Hepatocyte (in vitro differentiated cells): ENCODE measurements around the gene ZNF701.
"Not testable (repeated sequence)": the region's sequence is repeated elsewhere in the genome, so short reads cannot be mapped to it uniquely, and the experiment has no call there.

ENCODE experiments used
- EZH2 ChIP-seq: fragments of 200-600 bp; sonication (generic); IDR thresholded peaks from 2 replicates; pipeline ENCODE4 v1.6.1; 2016; ENCODE audit warnings: antibody characterized with exemption, mild to moderate bottlenecking, borderline replicate concordance
- EZH2phosphoT487 ChIP-seq: fragments of 200-600 bp; sonication (generic); IDR thresholded peaks from one replicate; pipeline ENCODE4 v1.6.1; 2018; ENCODE audit warnings: antibody characterized with exemption, mild to moderate bottlenecking, low read depth, moderate library complexity; ENCODE audit not compliant: unreplicated experiment, severe bottlenecking
- TF ChIP-seq, protein P1 (sequence below): fragments of 200-600 bp; sonication (generic); IDR thresholded peaks from 2 replicates; pipeline ENCODE4 v1.5.1; 2016; ENCODE audit warnings: antibody characterized with exemption, mild to moderate bottlenecking; ENCODE audit not compliant: poor library complexity

DNA sequence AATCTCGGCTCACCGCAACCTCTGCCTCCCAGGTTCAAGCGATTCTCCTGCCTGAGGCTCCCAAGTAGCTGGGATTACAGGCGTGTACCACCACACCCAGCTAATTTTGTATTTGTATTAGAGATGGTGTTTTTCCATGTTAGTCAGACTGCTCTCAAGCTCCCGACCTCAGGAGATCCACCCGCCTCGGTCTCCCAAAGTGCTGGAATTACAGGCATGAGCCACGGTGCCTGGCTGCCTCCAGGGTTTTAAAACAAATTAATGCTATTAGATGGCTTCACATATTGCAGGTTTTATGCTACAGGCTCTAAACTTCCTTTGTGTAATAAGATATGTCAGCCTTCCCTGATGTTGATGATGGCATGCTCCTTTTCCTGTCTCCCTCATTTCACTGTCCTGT, 8.5 kb upstream of the ZNF701 start:
- TF ChIP-seq EZH2phosphoT487, EZH2: not testable (repeated sequence)
- TF ChIP-seq, protein P1, sequence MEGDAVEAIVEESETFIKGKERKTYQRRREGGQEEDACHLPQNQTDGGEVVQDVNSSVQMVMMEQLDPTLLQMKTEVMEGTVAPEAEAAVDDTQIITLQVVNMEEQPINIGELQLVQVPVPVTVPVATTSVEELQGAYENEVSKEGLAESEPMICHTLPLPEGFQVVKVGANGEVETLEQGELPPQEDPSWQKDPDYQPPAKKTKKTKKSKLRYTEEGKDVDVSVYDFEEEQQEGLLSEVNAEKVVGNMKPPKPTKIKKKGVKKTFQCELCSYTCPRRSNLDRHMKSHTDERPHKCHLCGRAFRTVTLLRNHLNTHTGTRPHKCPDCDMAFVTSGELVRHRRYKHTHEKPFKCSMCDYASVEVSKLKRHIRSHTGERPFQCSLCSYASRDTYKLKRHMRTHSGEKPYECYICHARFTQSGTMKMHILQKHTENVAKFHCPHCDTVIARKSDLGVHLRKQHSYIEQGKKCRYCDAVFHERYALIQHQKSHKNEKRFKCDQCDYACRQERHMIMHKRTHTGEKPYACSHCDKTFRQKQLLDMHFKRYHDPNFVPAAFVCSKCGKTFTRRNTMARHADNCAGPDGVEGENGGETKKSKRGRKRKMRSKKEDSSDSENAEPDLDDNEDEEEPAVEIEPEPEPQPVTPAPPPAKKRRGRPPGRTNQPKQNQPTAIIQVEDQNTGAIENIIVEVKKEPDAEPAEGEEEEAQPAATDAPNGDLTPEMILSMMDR, result not testable (repeated sequence)
